DND-41 (cell line): ENCODE results near the gene RNF38.

Source experiments
- ATAC-seq: fragments of 200-7000 bp; cut with Tn5 transposase; 3 replicates; pipeline ENCODE4 v1.9.1; 2021; ENCODE audit warnings: low read depth; ENCODE audit not compliant: insufficient read depth
- DNase-seq: peaks from one replicate; pipeline ENCODE4 v3.0.0-alpha.2; 2020
- H2AFZ ChIP-seq: 2 replicates; pipeline ENCODE4 v1.6.0; 2012; ENCODE audit warnings: low read depth, low read length
- H3K27ac ChIP-seq: 2 replicates; pipeline ENCODE4 v1.5.1; 2012; ENCODE audit warnings: low read length, inconsistent platforms
- H3K27me3 ChIP-seq: fragments of 200-600 bp; sonication (generic); 2 replicates; pipeline ENCODE4 v1.6.0; 2012; ENCODE audit warnings: low read length, mild to moderate bottlenecking, inconsistent platforms; ENCODE audit not compliant: insufficient read depth, poor library complexity
- H3K36me3 ChIP-seq: 2 replicates; pipeline ENCODE4 v1.5.1; 2012; ENCODE audit warnings: low read length, inconsistent platforms; ENCODE audit not compliant: insufficient read depth
- H3K4me1 ChIP-seq: 2 replicates; pipeline ENCODE4 v1.5.1; 2012; ENCODE audit warnings: mild to moderate bottlenecking, low read length; ENCODE audit not compliant: insufficient read depth
- H3K4me2 ChIP-seq: 2 replicates; pipeline ENCODE4 v1.6.0; 2012; ENCODE audit warnings: mild to moderate bottlenecking, moderate library complexity, low read length, inconsistent platforms; ENCODE audit not compliant: insufficient read depth
- H3K4me3 ChIP-seq, 2 experiments: fragments of 200-600 bp in 1 of 2; shearing (Covaris generic) in 1 of 2; 2 replicates each; pipeline ENCODE4 v1.5.1; 2012 to 2016; ENCODE audit warnings: inconsistent platforms in 2 of 2, low read length in 2 of 2, mild to moderate bottlenecking in 2 of 2, low read depth in 1 of 2, moderate library complexity in 1 of 2
- H3K79me2 ChIP-seq: 2 replicates; pipeline ENCODE4 v1.6.0; 2012; ENCODE audit warnings: low read length, inconsistent platforms; ENCODE audit not compliant: insufficient read depth
- H3K9ac ChIP-seq: 2 replicates; pipeline ENCODE4 v1.6.0; 2012; ENCODE audit warnings: low read depth, mild to moderate bottlenecking, inconsistent platforms, low read length, moderate library complexity
- H3K9me3 ChIP-seq: 2 replicates; pipeline ENCODE4 v1.5.1; 2012; ENCODE audit warnings: low read length, moderate library complexity, mild to moderate bottlenecking, inconsistent platforms; ENCODE audit not compliant: insufficient read depth, severe bottlenecking
- H4K20me1 ChIP-seq: 2 replicates; pipeline ENCODE4 v1.6.0; 2012; ENCODE audit warnings: low read length; ENCODE audit not compliant: insufficient read depth
- EZH2 ChIP-seq: IDR thresholded peaks from 3 replicates; pipeline ENCODE4 v1.6.1; 2012; ENCODE audit warnings: borderline replicate concordance, low read depth, mild to moderate bottlenecking, moderate library complexity, low read length, inconsistent platforms; ENCODE audit not compliant: severe bottlenecking
- TF ChIP-seq, protein P1 (sequence below): IDR thresholded peaks from 2 replicates; pipeline ENCODE4 v1.5.1; 2012; ENCODE audit warnings: borderline replicate concordance, low read length, moderate library complexity, mild to moderate bottlenecking; ENCODE audit not compliant: poor library complexity, severe bottlenecking; ENCODE audit errors: extremely low read depth

Gene RNF38

DNA sequence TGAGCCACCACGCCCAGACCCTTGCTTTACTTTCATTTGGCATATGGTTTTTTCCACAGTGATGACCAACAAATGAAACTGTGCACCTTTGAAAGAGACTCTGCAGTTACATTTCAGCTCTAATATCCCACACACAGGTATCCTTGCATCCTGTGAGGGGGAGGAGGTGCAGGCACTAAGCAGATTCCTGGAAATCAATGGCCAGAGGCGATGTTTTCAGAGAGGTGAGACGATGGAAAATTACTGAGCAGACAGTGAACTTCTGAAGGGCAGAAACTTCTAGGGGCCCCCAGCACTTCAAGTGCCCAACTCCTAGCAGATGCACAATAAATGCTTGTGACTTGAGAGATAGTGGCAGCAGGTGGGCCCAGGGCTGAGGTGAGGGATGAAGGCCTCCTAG is 112.0 kb downstream of the RNF38 start:
- Histone ChIP-seq H3K27ac (no peak overlapping the region), H3K4me2 (no peak overlapping the region), H3K79me2 (no peaks in the 10 kb centered on the region), H3K27me3 (no peaks in the 10 kb centered on the region), H3K4me3 (no peak overlapping the region), H3K9me3 (no peaks in the 10 kb centered on the region), H3K4me1 (no peaks in the 10 kb centered on the region), H4K20me1 (no peaks in the 10 kb centered on the region), H3K36me3 (no peaks in the 10 kb centered on the region), H3K9ac (no peak overlapping the region), H2AFZ (no peak overlapping the region)
- ATAC-seq = no peak
- DNase-seq = no peak
- no peak for TF ChIP-seq EZH2
- TF ChIP-seq, protein P1, sequence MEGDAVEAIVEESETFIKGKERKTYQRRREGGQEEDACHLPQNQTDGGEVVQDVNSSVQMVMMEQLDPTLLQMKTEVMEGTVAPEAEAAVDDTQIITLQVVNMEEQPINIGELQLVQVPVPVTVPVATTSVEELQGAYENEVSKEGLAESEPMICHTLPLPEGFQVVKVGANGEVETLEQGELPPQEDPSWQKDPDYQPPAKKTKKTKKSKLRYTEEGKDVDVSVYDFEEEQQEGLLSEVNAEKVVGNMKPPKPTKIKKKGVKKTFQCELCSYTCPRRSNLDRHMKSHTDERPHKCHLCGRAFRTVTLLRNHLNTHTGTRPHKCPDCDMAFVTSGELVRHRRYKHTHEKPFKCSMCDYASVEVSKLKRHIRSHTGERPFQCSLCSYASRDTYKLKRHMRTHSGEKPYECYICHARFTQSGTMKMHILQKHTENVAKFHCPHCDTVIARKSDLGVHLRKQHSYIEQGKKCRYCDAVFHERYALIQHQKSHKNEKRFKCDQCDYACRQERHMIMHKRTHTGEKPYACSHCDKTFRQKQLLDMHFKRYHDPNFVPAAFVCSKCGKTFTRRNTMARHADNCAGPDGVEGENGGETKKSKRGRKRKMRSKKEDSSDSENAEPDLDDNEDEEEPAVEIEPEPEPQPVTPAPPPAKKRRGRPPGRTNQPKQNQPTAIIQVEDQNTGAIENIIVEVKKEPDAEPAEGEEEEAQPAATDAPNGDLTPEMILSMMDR = no peak
